ENCODE measurements around the gene CDYL.

Gene CDYL

GRCh38 chr6:4794140-4794707, 18.0 kb downstream of the CDYL start:
- no peak for TF ChIP-seq RAD21 (IDR thresholded peaks at IDR 0.05; ENCODE audit: low read depth)
- TF ChIP-seq CEBPB (IDR thresholded peaks at IDR 0.05) = no peak
- TF ChIP-seq CREB1 (IDR thresholded peaks at IDR 0.05; ENCODE audit: low read depth) = no peak
- no peak for TF ChIP-seq EGR1 (IDR thresholded peaks at IDR 0.05)
- TF ChIP-seq TEAD4 (IDR thresholded peaks at IDR 0.05) = no peak
- TF ChIP-seq REST (IDR thresholded peaks at IDR 0.05; ENCODE audit: low read depth) = no peak
- no peak for TF ChIP-seq TCF12 (IDR thresholded peaks at IDR 0.05; ENCODE audit: low read depth)
- TF ChIP-seq ZBTB7A (IDR thresholded peaks at IDR 0.05; ENCODE audit: low read depth) = no peak
- TF ChIP-seq YY1 (IDR thresholded peaks at IDR 0.05; ENCODE audit: low read depth) = no peak
- no peak for TF ChIP-seq USF1 (IDR thresholded peaks at IDR 0.05)
- TF ChIP-seq NFIC (IDR thresholded peaks at IDR 0.05) = no peak
- no peak for TF ChIP-seq MAX (IDR thresholded peaks at IDR 0.05)
- TF ChIP-seq FOXM1 (IDR thresholded peaks at IDR 0.05; ENCODE audit: borderline replicate concordance, low read depth) = no peak
- no peak for TF ChIP-seq EP300 (IDR thresholded peaks at IDR 0.05; ENCODE audit: borderline replicate concordance)
- no peak for TF ChIP-seq TAF1 (IDR thresholded peaks at IDR 0.05; ENCODE audit: low read depth)

- TF ChIP-seq CEBPB (IDR thresholded peaks at IDR 0.05) (no peak), YY1 (IDR thresholded peaks at IDR 0.05; ENCODE audit: low read depth) (no peak), NFIC (IDR thresholded peaks at IDR 0.05) (no peak), ZBTB7A (IDR thresholded peaks at IDR 0.05; ENCODE audit: low read depth) (no peak), RAD21 (IDR thresholded peaks at IDR 0.05; ENCODE audit: low read depth) (no peak), FOXM1 (IDR thresholded peaks at IDR 0.05; ENCODE audit: borderline replicate concordance, low read depth) (no peak), TCF12 (IDR thresholded peaks at IDR 0.05; ENCODE audit: low read depth) (no peak), EGR1 (IDR thresholded peaks at IDR 0.05) (no peak), REST (IDR thresholded peaks at IDR 0.05; ENCODE audit: low read depth) (no peak), USF1 (IDR thresholded peaks at IDR 0.05) (no peak), CREB1 (IDR thresholded peaks at IDR 0.05; ENCODE audit: low read depth) (no peak)
Measured at GRCh38 chr6:4797587-4797986, 21.4 kb downstream of the CDYL start.

GRCh38 chr6:4799912-4800311, 23.7 kb downstream of the CDYL start:
- TF ChIP-seq TEAD4 (IDR thresholded peaks at IDR 0.05) (no peak), TAF1 (IDR thresholded peaks at IDR 0.05; ENCODE audit: low read depth) (no peak), YY1 (IDR thresholded peaks at IDR 0.05; ENCODE audit: low read depth) (no peak), USF1 (IDR thresholded peaks at IDR 0.05) (no peak), CEBPB (IDR thresholded peaks at IDR 0.05) (no peak)

- TF ChIP-seq NFIC (IDR thresholded peaks at IDR 0.05) = no peak
- no peak for TF ChIP-seq EP300 (IDR thresholded peaks at IDR 0.05; ENCODE audit: borderline replicate concordance)
- no peak for TF ChIP-seq MAX (IDR thresholded peaks at IDR 0.05)
- TF ChIP-seq REST (IDR thresholded peaks at IDR 0.05; ENCODE audit: low read depth) = no peak
- no peak for TF ChIP-seq TAF1 (IDR thresholded peaks at IDR 0.05; ENCODE audit: low read depth)
- no peak for TF ChIP-seq TEAD4 (IDR thresholded peaks at IDR 0.05)
- no peak for TF ChIP-seq FOXM1 (IDR thresholded peaks at IDR 0.05; ENCODE audit: borderline replicate concordance, low read depth)
- no peak for TF ChIP-seq USF1 (IDR thresholded peaks at IDR 0.05)
- TF ChIP-seq CREB1 (IDR thresholded peaks at IDR 0.05; ENCODE audit: low read depth) = no peak
- no peak for TF ChIP-seq ZBTB7A (IDR thresholded peaks at IDR 0.05; ENCODE audit: low read depth)
- no peak for TF ChIP-seq CEBPB (IDR thresholded peaks at IDR 0.05)
- no peak for TF ChIP-seq EGR1 (IDR thresholded peaks at IDR 0.05)
- TF ChIP-seq RAD21 (IDR thresholded peaks at IDR 0.05; ENCODE audit: low read depth) = no peak
- no peak for TF ChIP-seq TCF12 (IDR thresholded peaks at IDR 0.05; ENCODE audit: low read depth)
- no peak for TF ChIP-seq YY1 (IDR thresholded peaks at IDR 0.05; ENCODE audit: low read depth)
Measured at GRCh38 chr6:4800662-4801061, 24.5 kb downstream of the CDYL start.

Measured in Ishikawa (cell line).